Measurements from ENCODE around the gene LTBP2.
"Not testable (repeated sequence)": the region's sequence is repeated elsewhere in the genome, so short reads cannot be mapped to it uniquely, and the experiment has no call there.

LTBP2 gene

DNA sequence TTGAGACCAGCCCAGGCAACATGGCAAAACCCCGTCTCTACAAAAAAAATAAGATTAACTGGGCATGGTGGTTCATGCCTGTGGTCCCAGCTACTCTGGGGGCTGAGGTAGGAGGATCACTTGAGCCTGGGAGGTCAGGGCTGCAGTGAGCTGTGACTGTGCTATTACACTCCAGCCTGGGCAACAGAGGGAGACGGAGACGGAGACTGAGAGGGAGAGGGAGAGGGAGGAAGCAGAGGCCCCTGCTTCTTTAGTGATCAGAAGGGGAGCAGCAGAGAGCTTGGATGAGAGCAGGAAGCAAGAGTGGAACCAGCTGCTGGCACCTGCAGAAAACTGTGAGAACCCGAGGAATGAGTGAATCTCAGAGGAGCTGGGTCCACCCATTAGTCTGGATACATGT lies 72.5 kb downstream of the LTBP2 start:
- H3K4me3 ChIP-seq (replicated peaks; ENCODE audit: insufficient read depth, low read length) = no peak overlapping the region
- TF ChIP-seq POLR2AphosphoS5 (IDR thresholded peaks at IDR 0.05; ENCODE audit: low read depth) (no peak), GABPA (IDR thresholded peaks at IDR 0.05; ENCODE audit: low read depth) (no peak), SPI1 (IDR thresholded peaks at IDR 0.05; ENCODE audit: borderline replicate concordance, low read depth) (no peak)
- TF ChIP-seq, protein P1, sequence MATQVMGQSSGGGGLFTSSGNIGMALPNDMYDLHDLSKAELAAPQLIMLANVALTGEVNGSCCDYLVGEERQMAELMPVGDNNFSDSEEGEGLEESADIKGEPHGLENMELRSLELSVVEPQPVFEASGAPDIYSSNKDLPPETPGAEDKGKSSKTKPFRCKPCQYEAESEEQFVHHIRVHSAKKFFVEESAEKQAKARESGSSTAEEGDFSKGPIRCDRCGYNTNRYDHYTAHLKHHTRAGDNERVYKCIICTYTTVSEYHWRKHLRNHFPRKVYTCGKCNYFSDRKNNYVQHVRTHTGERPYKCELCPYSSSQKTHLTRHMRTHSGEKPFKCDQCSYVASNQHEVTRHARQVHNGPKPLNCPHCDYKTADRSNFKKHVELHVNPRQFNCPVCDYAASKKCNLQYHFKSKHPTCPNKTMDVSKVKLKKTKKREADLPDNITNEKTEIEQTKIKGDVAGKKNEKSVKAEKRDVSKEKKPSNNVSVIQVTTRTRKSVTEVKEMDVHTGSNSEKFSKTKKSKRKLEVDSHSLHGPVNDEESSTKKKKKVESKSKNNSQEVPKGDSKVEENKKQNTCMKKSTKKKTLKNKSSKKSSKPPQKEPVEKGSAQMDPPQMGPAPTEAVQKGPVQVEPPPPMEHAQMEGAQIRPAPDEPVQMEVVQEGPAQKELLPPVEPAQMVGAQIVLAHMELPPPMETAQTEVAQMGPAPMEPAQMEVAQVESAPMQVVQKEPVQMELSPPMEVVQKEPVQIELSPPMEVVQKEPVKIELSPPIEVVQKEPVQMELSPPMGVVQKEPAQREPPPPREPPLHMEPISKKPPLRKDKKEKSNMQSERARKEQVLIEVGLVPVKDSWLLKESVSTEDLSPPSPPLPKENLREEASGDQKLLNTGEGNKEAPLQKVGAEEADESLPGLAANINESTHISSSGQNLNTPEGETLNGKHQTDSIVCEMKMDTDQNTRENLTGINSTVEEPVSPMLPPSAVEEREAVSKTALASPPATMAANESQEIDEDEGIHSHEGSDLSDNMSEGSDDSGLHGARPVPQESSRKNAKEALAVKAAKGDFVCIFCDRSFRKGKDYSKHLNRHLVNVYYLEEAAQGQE (IDR thresholded peaks at IDR 0.05; ENCODE audit: insufficient replicate concordance, low read depth) = no peak
- TF ChIP-seq, protein P2, sequence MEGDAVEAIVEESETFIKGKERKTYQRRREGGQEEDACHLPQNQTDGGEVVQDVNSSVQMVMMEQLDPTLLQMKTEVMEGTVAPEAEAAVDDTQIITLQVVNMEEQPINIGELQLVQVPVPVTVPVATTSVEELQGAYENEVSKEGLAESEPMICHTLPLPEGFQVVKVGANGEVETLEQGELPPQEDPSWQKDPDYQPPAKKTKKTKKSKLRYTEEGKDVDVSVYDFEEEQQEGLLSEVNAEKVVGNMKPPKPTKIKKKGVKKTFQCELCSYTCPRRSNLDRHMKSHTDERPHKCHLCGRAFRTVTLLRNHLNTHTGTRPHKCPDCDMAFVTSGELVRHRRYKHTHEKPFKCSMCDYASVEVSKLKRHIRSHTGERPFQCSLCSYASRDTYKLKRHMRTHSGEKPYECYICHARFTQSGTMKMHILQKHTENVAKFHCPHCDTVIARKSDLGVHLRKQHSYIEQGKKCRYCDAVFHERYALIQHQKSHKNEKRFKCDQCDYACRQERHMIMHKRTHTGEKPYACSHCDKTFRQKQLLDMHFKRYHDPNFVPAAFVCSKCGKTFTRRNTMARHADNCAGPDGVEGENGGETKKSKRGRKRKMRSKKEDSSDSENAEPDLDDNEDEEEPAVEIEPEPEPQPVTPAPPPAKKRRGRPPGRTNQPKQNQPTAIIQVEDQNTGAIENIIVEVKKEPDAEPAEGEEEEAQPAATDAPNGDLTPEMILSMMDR (IDR thresholded peaks at IDR 0.05; ENCODE audit: insufficient read depth, low read length) = no peak
- H3K27ac ChIP-seq (replicated peaks) = no peak overlapping the region
- DNase-seq (ENCODE audit: low read depth in 1 of 2, low spot score in 1 of 2) = no peak
- H3K27me3 ChIP-seq (ENCODE audit: insufficient read depth, poor library complexity, severe bottlenecking) = no peaks in the 10 kb centered on the region

DNA sequence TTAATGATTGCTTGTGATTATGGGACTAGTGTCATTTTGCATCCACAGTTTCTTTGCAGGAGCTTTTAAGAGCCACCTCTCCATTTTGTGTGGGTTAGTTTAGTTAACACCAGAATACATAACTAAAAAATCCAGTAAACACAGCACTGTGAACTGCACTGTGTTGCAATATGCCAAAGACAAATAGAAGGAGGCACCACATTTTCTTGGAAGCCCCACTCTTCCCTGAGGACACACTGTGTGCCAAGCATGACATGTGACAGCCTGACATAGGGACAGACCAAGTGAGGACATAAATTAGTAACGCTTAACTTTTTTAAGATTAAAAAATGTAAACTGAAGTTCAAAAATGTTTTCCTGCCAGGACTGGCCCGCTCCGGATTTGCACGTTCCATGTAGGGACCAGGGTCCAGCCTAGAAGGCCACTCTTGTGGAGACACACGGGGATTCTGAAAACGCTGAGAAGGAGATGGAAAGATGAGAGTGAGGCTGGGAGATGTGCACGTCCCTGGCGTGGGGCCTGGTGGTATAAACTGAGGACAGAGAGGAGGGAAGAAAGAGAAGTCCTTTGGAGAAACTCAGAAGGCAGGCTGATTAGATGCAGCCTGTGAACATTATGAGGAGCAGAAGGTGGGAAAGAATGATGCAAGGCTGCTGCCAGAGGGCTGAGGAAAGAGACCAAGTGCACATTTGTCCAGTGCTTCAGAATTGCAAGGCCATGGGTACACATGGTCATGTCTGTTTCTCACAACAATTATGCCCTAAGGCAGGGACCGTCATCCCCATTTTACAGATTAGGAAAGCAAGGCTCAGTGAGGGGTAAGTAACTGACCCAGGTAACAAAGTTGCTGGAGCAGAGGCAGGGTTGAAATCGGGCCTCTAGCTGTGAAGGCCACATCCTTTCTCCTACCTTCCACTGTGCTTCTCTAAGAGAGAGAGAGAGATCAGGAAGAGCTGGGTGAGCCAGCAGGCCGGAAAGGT lies 73.3 kb downstream of the LTBP2 start:
- Histone ChIP-seq H3K27ac (replicated peaks) (no peak overlapping the region), H3K4me3 (replicated peaks; ENCODE audit: insufficient read depth, low read length) (no peak overlapping the region), H3K27me3 (ENCODE audit: insufficient read depth, poor library complexity, severe bottlenecking) (no peaks in the 10 kb centered on the region)
- TF ChIP-seq, protein P2 (IDR thresholded peaks at IDR 0.05; ENCODE audit: insufficient read depth, low read length) = no peak
- TF ChIP-seq SPI1 (IDR thresholded peaks at IDR 0.05; ENCODE audit: borderline replicate concordance, low read depth) (no peak), GABPA (IDR thresholded peaks at IDR 0.05; ENCODE audit: low read depth) (no peak), POLR2AphosphoS5 (IDR thresholded peaks at IDR 0.05; ENCODE audit: low read depth) (no peak)
- TF ChIP-seq, protein P1 (IDR thresholded peaks at IDR 0.05; ENCODE audit: insufficient replicate concordance, low read depth) = no peak
- DNase-seq (ENCODE audit: low read depth in 1 of 2, low spot score in 1 of 2) = no peak

GRCh38 chr14:74536336-74536735 lies 75.7 kb downstream of the LTBP2 start:
- H3K27me3 ChIP-seq (ENCODE audit: insufficient read depth, poor library complexity, severe bottlenecking); H3K27ac ChIP-seq (replicated peaks); DNase-seq (ENCODE audit: low read depth in 1 of 2, low spot score in 1 of 2): not testable (repeated sequence)

GRCh38 chr14:74535756-74536325 lies 76.2 kb downstream of the LTBP2 start:
- TF ChIP-seq GABPA (IDR thresholded peaks at IDR 0.05; ENCODE audit: low read depth) (no peak), SPI1 (IDR thresholded peaks at IDR 0.05; ENCODE audit: borderline replicate concordance, low read depth) (no peak), POLR2AphosphoS5 (IDR thresholded peaks at IDR 0.05; ENCODE audit: low read depth) (no peak)
- TF ChIP-seq, protein P1 (IDR thresholded peaks at IDR 0.05; ENCODE audit: insufficient replicate concordance, low read depth) = no peak
- TF ChIP-seq, protein P2 (IDR thresholded peaks at IDR 0.05; ENCODE audit: insufficient read depth, low read length) = no peak
- DNase-seq (ENCODE audit: low read depth in 1 of 2, low spot score in 1 of 2) = no peak
- Histone ChIP-seq H3K27me3 (ENCODE audit: insufficient read depth, poor library complexity, severe bottlenecking) (no peaks in the 10 kb centered on the region), H3K4me3 (replicated peaks; ENCODE audit: insufficient read depth, low read length) (no peak overlapping the region), H3K27ac (replicated peaks) (no peak overlapping the region)

More at GRCh38 chr14:74536336-74536735, 75.7 kb downstream of the LTBP2 start:
- not testable (repeated sequence) for H3K4me3 ChIP-seq (replicated peaks; ENCODE audit: insufficient read depth, low read length)
